SK-N-SH (cell line): ENCODE data around the gene BAIAP3.
"Not testable (repeated sequence)": the region's sequence is repeated elsewhere in the genome, so short reads cannot be mapped to it uniquely, and the experiment has no call there.

Source experiments
- EP300 ChIP-seq, 2 experiments: IDR thresholded peaks; 2 replicates each; pipeline versions ENCODE4 v1.4.0 to v1.6.1; 2012; ENCODE audit warnings: borderline replicate concordance in 1 of 2, low read depth in 1 of 2, low read length in 1 of 2
- FOSL2 ChIP-seq: IDR thresholded peaks from 2 replicates; pipeline ENCODE4 v1.4.0; 2012; ENCODE audit warnings: low read depth, mild to moderate bottlenecking, moderate library complexity, borderline replicate concordance
- GATA2 ChIP-seq: sonication (generic); formaldehyde crosslinking; IDR thresholded peaks from 2 replicates; pipeline ENCODE4 v1.5.0; 2020; ENCODE audit warnings: mild to moderate bottlenecking, missing genetic modification reagents
- POLR2AphosphoS5 ChIP-seq: IDR thresholded peaks from 2 replicates; pipeline ENCODE4 v1.6.1; 2012; ENCODE audit warnings: low read depth, low read length
- RXRA ChIP-seq: IDR thresholded peaks from 2 replicates; pipeline ENCODE4 v1.4.0; 2012; ENCODE audit warnings: low read depth, mild to moderate bottlenecking, borderline replicate concordance
- TEAD4 ChIP-seq: IDR thresholded peaks from 2 replicates; pipeline ENCODE4 v1.4.0; 2012; ENCODE audit warnings: mild to moderate bottlenecking, borderline replicate concordance; ENCODE audit not compliant: insufficient read depth
- TF ChIP-seq, protein P1 (sequence below): fragments of 200-600 bp; sonication (generic); IDR thresholded peaks from 2 replicates; pipeline ENCODE4 v1.6.1; 2017; ENCODE audit warnings: antibody characterized with exemption, mild to moderate bottlenecking, moderate library complexity

GRCh38 chr16:1296688-1297017 is 36.8 kb upstream of the BAIAP3 start:
- TF ChIP-seq, protein P1, sequence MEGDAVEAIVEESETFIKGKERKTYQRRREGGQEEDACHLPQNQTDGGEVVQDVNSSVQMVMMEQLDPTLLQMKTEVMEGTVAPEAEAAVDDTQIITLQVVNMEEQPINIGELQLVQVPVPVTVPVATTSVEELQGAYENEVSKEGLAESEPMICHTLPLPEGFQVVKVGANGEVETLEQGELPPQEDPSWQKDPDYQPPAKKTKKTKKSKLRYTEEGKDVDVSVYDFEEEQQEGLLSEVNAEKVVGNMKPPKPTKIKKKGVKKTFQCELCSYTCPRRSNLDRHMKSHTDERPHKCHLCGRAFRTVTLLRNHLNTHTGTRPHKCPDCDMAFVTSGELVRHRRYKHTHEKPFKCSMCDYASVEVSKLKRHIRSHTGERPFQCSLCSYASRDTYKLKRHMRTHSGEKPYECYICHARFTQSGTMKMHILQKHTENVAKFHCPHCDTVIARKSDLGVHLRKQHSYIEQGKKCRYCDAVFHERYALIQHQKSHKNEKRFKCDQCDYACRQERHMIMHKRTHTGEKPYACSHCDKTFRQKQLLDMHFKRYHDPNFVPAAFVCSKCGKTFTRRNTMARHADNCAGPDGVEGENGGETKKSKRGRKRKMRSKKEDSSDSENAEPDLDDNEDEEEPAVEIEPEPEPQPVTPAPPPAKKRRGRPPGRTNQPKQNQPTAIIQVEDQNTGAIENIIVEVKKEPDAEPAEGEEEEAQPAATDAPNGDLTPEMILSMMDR, result not testable (repeated sequence)
- not testable (repeated sequence) for TF ChIP-seq POLR2AphosphoS5; EP300 (IDR thresholded peaks at IDR 0.05; ENCODE audit: borderline replicate concordance in 1 of 2, low read depth in 1 of 2, low read length in 1 of 2); FOSL2; GATA2 (CRISPR knock-in tag); TEAD4; RXRA
